H1 (cell line): ENCODE data around the gene PLXNA4. TPM values are rescaled to one million over a fixed set of nuclear protein-coding genes. Genes with fewer than 3 reads are reported as not detected.

Source experiments
- CTCF ChIA-PET: fragments of 300-600 bp; sonication (Branson Sonifier 250); formaldehyde crosslinking; loops from one replicate; lab custom pipeline; 2021; ENCODE audit not compliant: partially characterized antibody; lab: Charles Lee
- POLR2A ChIA-PET: fragments of 300-600 bp; sonication (Branson Sonifier 250); formaldehyde crosslinking; loops from one replicate; lab custom pipeline; 2021; ENCODE audit warnings: inconsistent platforms; ENCODE audit not compliant: partially characterized antibody; lab: Charles Lee
- DNase-seq, 2 experiments: peaks; one replicate each; pipeline versions ENCODE4 v3.0.0 to v3.0.0-alpha.2; 2010 to 2022; ENCODE audit warnings: low spot score in 2 of 2, low read depth in 1 of 2, mixed read lengths in 1 of 2
- FAIRE-seq: peaks from 2 replicates; lab custom pipeline; 2011; peaks lifted over from hg19 to GRCh38; lab: Jason Lieb, UNC
- H2AFZ ChIP-seq: 2 replicates; pipeline ENCODE4 v1.8.1; 2012; ENCODE audit warnings: low read length, inconsistent platforms
- H2AK5ac ChIP-seq: 2 replicates; pipeline ENCODE4 v1.6.1; 2013; ENCODE audit warnings: low read depth, low read length
- H2BK120ac ChIP-seq: replicated peaks from 2 replicates; pipeline ENCODE3; 2013; ENCODE audit warnings: low read depth, low read length, inconsistent platforms
- H2BK12ac ChIP-seq: 2 replicates; pipeline ENCODE4 v1.6.1; 2013; ENCODE audit warnings: low read depth, low read length
- H2BK15ac ChIP-seq: 2 replicates; pipeline ENCODE4 v1.6.1; 2013; ENCODE audit warnings: low read length
- H2BK20ac ChIP-seq: 2 replicates; pipeline ENCODE4 v1.6.1; 2013; ENCODE audit warnings: low read length
- H2BK5ac ChIP-seq: 2 replicates; pipeline ENCODE4 v1.6.1; 2013; ENCODE audit warnings: low read depth, low read length
- H3K14ac ChIP-seq: 2 replicates; pipeline ENCODE4 v1.6.1; 2013; ENCODE audit warnings: inconsistent platforms; ENCODE audit not compliant: insufficient read length
- H3K18ac ChIP-seq: 2 replicates; pipeline ENCODE4 v1.6.1; 2013; ENCODE audit warnings: low read length; ENCODE audit errors: extremely low read depth
- H3K23ac ChIP-seq: 2 replicates; pipeline ENCODE4 v1.6.1; 2013; ENCODE audit warnings: inconsistent platforms; ENCODE audit not compliant: insufficient read length
- H3K23me2 ChIP-seq: 2 replicates; pipeline ENCODE4 v1.6.1; 2013; ENCODE audit warnings: low read depth, low read length
- H3K27ac ChIP-seq: 2 replicates; pipeline ENCODE4 v1.6.1; 2011; ENCODE audit warnings: low read depth, low read length, inconsistent platforms
- H3K27me3 ChIP-seq, 4 experiments: replicated peaks in 1 of 4; 1 replicate in 1 of 4; 2 replicates in 3 of 4; pipeline versions ENCODE4 v1.6.1 to v1.8.1; 2011 to 2013; ENCODE audit warnings: low read length in 3 of 4, mild to moderate bottlenecking in 3 of 4, inconsistent platforms in 2 of 4, mixed read lengths in 2 of 4, moderate library complexity in 1 of 4; ENCODE audit not compliant: control insufficient read depth in 3 of 4, insufficient read depth in 3 of 4; ENCODE audit errors: extremely low read depth in 1 of 4
- H3K36me3 ChIP-seq, 4 experiments: 2 replicates each; pipeline versions ENCODE4 v1.6.1 to v1.8.1; 2011 to 2013; ENCODE audit warnings: mild to moderate bottlenecking in 4 of 4, low read length in 3 of 4, moderate library complexity in 2 of 4, control low read depth in 1 of 4, inconsistent platforms in 1 of 4; ENCODE audit not compliant: insufficient read depth in 4 of 4, control insufficient read depth in 2 of 4
- H3K4ac ChIP-seq: replicated peaks from 2 replicates; pipeline ENCODE3; 2013; ENCODE audit warnings: low read length, low read depth, mixed read lengths, inconsistent platforms; ENCODE audit not compliant: insufficient read length
- H3K4me1 ChIP-seq, 4 experiments: replicated peaks in 1 of 4; 1 replicate in 1 of 4; 2 replicates in 3 of 4; pipeline versions ENCODE4 v1.6.1 to v1.8.1; 2011 to 2013; ENCODE audit warnings: low read length in 3 of 4, inconsistent platforms in 2 of 4, mixed read lengths in 1 of 4; ENCODE audit not compliant: insufficient read depth in 4 of 4, control insufficient read depth in 3 of 4
- H3K4me2 ChIP-seq, 2 experiments: 2 replicates each; pipeline versions ENCODE4 v1.6.1 to v1.8.1; 2011 to 2013; ENCODE audit warnings: low read depth in 2 of 2, low read length in 2 of 2, control low read depth in 1 of 2, inconsistent platforms in 1 of 2, mild to moderate bottlenecking in 1 of 2; ENCODE audit not compliant: insufficient read depth in 1 of 2
- H3K4me3 ChIP-seq, 4 experiments: fragments of 200-600, 300-600 bp in 1 of 4; sonication (generic), shearing (Covaris generic), sonication (Bioruptor Twin) in 1 of 4; 2 replicates each; pipeline versions ENCODE4 v1.5.1 to v1.8.1; 2011 to 2016; ENCODE audit warnings: low read length in 4 of 4, low read depth in 3 of 4, control low read depth in 2 of 4, inconsistent platforms in 2 of 4, mild to moderate bottlenecking in 2 of 4, mixed read lengths in 1 of 4, moderate library complexity in 1 of 4; ENCODE audit not compliant: insufficient read depth in 2 of 4; ENCODE audit errors: extremely low read depth in 1 of 4
- H3K56ac ChIP-seq: replicated peaks from 2 replicates; pipeline ENCODE3; 2013; ENCODE audit warnings: low read depth, mild to moderate bottlenecking, mixed read lengths, low read length, inconsistent platforms; ENCODE audit not compliant: insufficient read length
- H3K79me1 ChIP-seq: 2 replicates; pipeline ENCODE4 v1.6.1; 2013; ENCODE audit warnings: low read depth, low read length, control low read depth
- H3K79me2 ChIP-seq, 2 experiments: 2 replicates each; pipeline versions ENCODE4 v1.6.1 to v1.8.1; 2012 to 2013; ENCODE audit warnings: low read length in 2 of 2, mild to moderate bottlenecking in 2 of 2, inconsistent platforms in 1 of 2; ENCODE audit not compliant: insufficient read depth in 2 of 2, control insufficient read depth in 1 of 2
- H3K9ac ChIP-seq, 4 experiments: replicated peaks in 1 of 4; 1 replicate in 1 of 4; 2 replicates in 3 of 4; pipeline versions ENCODE4 v1.6.1 to v1.8.1; 2011 to 2013; ENCODE audit warnings: low read depth in 3 of 4, low read length in 3 of 4, control low read depth in 2 of 4, mild to moderate bottlenecking in 2 of 4, moderate library complexity in 2 of 4, inconsistent platforms in 1 of 4; ENCODE audit errors: extremely low read depth in 1 of 4
- H3K9me3 ChIP-seq, 2 experiments: 2 replicates each; pipeline versions ENCODE4 v1.6.1 to v1.8.1; 2012 to 2013; ENCODE audit warnings: mild to moderate bottlenecking in 2 of 2, moderate library complexity in 2 of 2, control low read depth in 1 of 2, inconsistent platforms in 1 of 2, low read depth in 1 of 2, low read length in 1 of 2, mixed read lengths in 1 of 2; ENCODE audit not compliant: insufficient read depth in 2 of 2
- H4K20me1 ChIP-seq, 2 experiments: replicated peaks in 1 of 2; 2 replicates each; pipeline versions ENCODE3 to v1.8.1; 2011 to 2013; ENCODE audit warnings: inconsistent platforms in 2 of 2, low read length in 2 of 2, mild to moderate bottlenecking in 1 of 2; ENCODE audit not compliant: insufficient read depth in 2 of 2, control insufficient read depth in 1 of 2
- H4K5ac ChIP-seq: 2 replicates; pipeline ENCODE4 v1.6.1; 2013; ENCODE audit warnings: low read length, low read depth, mixed read lengths, inconsistent platforms; ENCODE audit not compliant: insufficient read length
- H4K8ac ChIP-seq: 2 replicates; pipeline ENCODE4 v1.8.0; 2013; ENCODE audit warnings: mild to moderate bottlenecking, moderate library complexity, low read length, inconsistent platforms; ENCODE audit not compliant: insufficient read depth; ENCODE audit errors: extremely low read depth
- H4K91ac ChIP-seq: replicated peaks from 2 replicates; pipeline ENCODE3; 2013; ENCODE audit warnings: low read length, mixed read lengths, inconsistent platforms; ENCODE audit not compliant: insufficient read length
- BCL11A ChIP-seq, 2 experiments: IDR thresholded peaks; one replicate each; pipeline ENCODE4 v1.6.1; 2011; ENCODE audit warnings: low read depth in 2 of 2, low read length in 2 of 2, mild to moderate bottlenecking in 2 of 2
- CBX8 ChIP-seq: fragments of 300-800, 300-1000 bp; sonication (generic); IDR thresholded peaks from 2 replicates; pipeline ENCODE4 v1.7.1; 2016; ENCODE audit warnings: low read depth, low read length, borderline replicate concordance
- CHD1 ChIP-seq: IDR thresholded peaks from 2 replicates; pipeline ENCODE4 v1.6.1; 2012; ENCODE audit warnings: low read depth, low read length, improper control_type of control experiment
- EGR1 ChIP-seq: IDR thresholded peaks from 2 replicates; pipeline ENCODE4 v1.6.1; 2011; ENCODE audit warnings: low read depth, low read length, borderline replicate concordance
- JUN ChIP-seq: IDR thresholded peaks from 2 replicates; pipeline ENCODE4 v1.6.1; 2011; ENCODE audit warnings: low read depth, mild to moderate bottlenecking, improper control_type of control experiment, low read length
- NANOG ChIP-seq: IDR thresholded peaks from 2 replicates; pipeline ENCODE4 v1.6.1; 2011; ENCODE audit warnings: low read length, low read depth, mild to moderate bottlenecking, inconsistent platforms; ENCODE audit not compliant: insufficient read depth, poor library complexity, severe bottlenecking
- SAP30 ChIP-seq: fragments of 300-600 bp; sonication (generic); IDR thresholded peaks from 2 replicates; pipeline ENCODE4 v1.7.1; 2012; ENCODE audit warnings: low read length, moderate library complexity, mild to moderate bottlenecking, inconsistent platforms; ENCODE audit not compliant: insufficient read depth, insufficient replicate concordance
- SRF ChIP-seq: IDR thresholded peaks from 2 replicates; pipeline ENCODE4 v1.6.1; 2011; ENCODE audit warnings: mild to moderate bottlenecking, low read depth, low read length, moderate library complexity
- TEAD4 ChIP-seq: IDR thresholded peaks from 2 replicates; pipeline ENCODE4 v1.6.1; 2012; ENCODE audit warnings: low read depth, low read length, inconsistent platforms, mixed read lengths
- ZNF274 ChIP-seq: IDR thresholded peaks from 2 replicates; pipeline ENCODE4 v1.7.0; 2012; ENCODE audit warnings: low read length, borderline replicate concordance; ENCODE audit errors: extremely low read depth
- WGBS, 2 experiments: shearing (Covaris generic) in 1 of 2; methylation state at CpG; one replicate each; pipeline versions ENCODE4 v1.1.6 to v1.1.7; 2013 to 2015; ENCODE audit warnings: low lambda C conversion rate in 2 of 2, mixed read lengths in 2 of 2, inconsistent platforms in 1 of 2, low coverage in 1 of 2, missing lambda C conversion rate in 1 of 2; ENCODE audit not compliant: insufficient replicate concordance in 2 of 2, insufficient coverage in 1 of 2, insufficient read length in 1 of 2; ENCODE audit errors: extremely low coverage in 1 of 2, missing lambda C conversion rate in 1 of 2; 5-methylcytosine and 5-hydroxymethylcytosine counted together
- polyA plus RNA-seq, 7 experiments: library from polyadenylated mRNA; depleted of rRNA in 3 of 7; stranded (reverse) in 5 of 7; unstranded in 2 of 7; fragments of >200 nt in 5 of 7; fragments of 200-250 nt in 2 of 7; gene quantifications; 1 replicate in 5 of 7; 2 replicates in 1 of 7; 4 replicates in 1 of 7; pipeline versions ENCODE4 v1.2.1 to v1.2.3, GENCODE V29; 2011 to 2013; ENCODE audit warnings: missing spikeins in 2 of 7, mixed read lengths in 2 of 7
- total RNA-seq: library from RNA; stranded (reverse); fragmentation: NEBNext Ultra II Directional; extraction: Animal tissue kit (Norgen Biotek cat#: 25700); gene quantifications from 2 replicates; pipeline ENCODE4 v1.2.1, GENCODE V29; 2021
- TF ChIP-seq, protein P1 (sequence below): IDR thresholded peaks from 2 replicates; pipeline ENCODE4 v1.6.1; 2012; ENCODE audit warnings: low read length, inconsistent platforms
- TF ChIP-seq, protein P2 (sequence below): IDR thresholded peaks from 2 replicates; pipeline ENCODE4 v1.6.1; 2012; ENCODE audit warnings: inconsistent platforms

Gene PLXNA4
- total and polyA plus RNA-seq, 2 of the 8 experiments (the other 6 are each of a cell fraction or from before 2014, with no cell fraction given) = 0.76 to 0.79 TPM

DNA sequence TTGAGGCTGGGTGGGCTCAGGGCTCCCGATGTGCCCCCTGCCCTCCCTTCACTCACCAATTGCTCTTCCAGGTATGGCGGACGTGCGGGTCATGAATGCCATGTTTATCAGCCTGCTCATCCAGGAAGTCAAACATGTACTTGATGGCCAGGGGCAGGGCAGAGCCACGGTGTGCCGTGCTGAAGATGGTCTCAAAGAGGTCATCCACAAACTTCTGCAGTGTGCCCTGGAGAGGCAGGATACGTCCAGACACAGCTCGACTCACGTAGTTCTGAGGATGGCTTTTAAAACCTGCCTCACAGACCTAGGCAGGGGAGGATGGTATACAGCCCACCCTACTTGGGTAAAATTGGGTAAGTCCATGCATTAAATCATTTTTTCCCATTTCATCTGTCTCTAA is 431.2 kb downstream of the PLXNA4 start:
- no peaks in the 10 kb centered on the region for H3K79me1 ChIP-seq
- H3K79me2 ChIP-seq = no peaks in the 10 kb centered on the region
- H4K91ac ChIP-seq = no peak overlapping the region
- H3K9ac ChIP-seq = no peak overlapping the region
- no peak overlapping the region for H2BK12ac ChIP-seq
- no peak overlapping the region for H4K5ac ChIP-seq
- DNase-seq = no peak
- 87% methylated on average over 9 of the region's 9 CpGs; no CpG with 5 or more reads in 1 of the 2 experiments for WGBS, 2 experiments
- no peaks in the 10 kb centered on the region for H3K9me3 ChIP-seq
- no peak overlapping the region for H3K56ac ChIP-seq
- H2AK5ac ChIP-seq = no peak overlapping the region
- no peak overlapping the region for H2BK15ac ChIP-seq
- FAIRE-seq = no peak
- H3K23ac ChIP-seq = no peak overlapping the region
- no peak overlapping the region for H2BK120ac ChIP-seq
- no peak overlapping the region for H3K14ac ChIP-seq
- H3K23me2 ChIP-seq = no peaks in the 10 kb centered on the region
- H3K4ac ChIP-seq = no peak overlapping the region
- H3K36me3 ChIP-seq = no peaks in the 10 kb centered on the region
- no peak overlapping the region for H2BK20ac ChIP-seq
- no peak overlapping the region for H3K18ac ChIP-seq
- no peak overlapping the region for H4K8ac ChIP-seq
- no peaks in the 10 kb centered on the region for H4K20me1 ChIP-seq
- ChIA-PET POLR2A (no interaction called here), CTCF (interaction anchor here (0.6 to 1.7 kb wide), 3 partner anchors 20 to 174 kb away, joined by 3 to 5 read pairs (median 4); no protein-coding TSS in a partner anchor)
- no peak overlapping the region for H2BK5ac ChIP-seq
- H2AFZ ChIP-seq = no peak overlapping the region
- H3K4me2 ChIP-seq = no peak overlapping the region
- no peak overlapping the region for H3K4me3 ChIP-seq
- no peak overlapping the region for H3K27ac ChIP-seq
- H3K4me1 ChIP-seq = peaks cover 1 to 11% (median 6%) of the 10 kb centered on the region in 4 experiments; a peak in 5 of 7 replicates
- no peaks in the 10 kb centered on the region for H3K27me3 ChIP-seq
- TF ChIP-seq, protein P1, sequence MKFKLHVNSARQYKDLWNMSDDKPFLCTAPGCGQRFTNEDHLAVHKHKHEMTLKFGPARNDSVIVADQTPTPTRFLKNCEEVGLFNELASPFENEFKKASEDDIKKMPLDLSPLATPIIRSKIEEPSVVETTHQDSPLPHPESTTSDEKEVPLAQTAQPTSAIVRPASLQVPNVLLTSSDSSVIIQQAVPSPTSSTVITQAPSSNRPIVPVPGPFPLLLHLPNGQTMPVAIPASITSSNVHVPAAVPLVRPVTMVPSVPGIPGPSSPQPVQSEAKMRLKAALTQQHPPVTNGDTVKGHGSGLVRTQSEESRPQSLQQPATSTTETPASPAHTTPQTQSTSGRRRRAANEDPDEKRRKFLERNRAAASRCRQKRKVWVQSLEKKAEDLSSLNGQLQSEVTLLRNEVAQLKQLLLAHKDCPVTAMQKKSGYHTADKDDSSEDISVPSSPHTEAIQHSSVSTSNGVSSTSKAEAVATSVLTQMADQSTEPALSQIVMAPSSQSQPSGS = no peak
- TF ChIP-seq SRF = no peak
- TF ChIP-seq JUN = no peak
- no peak for TF ChIP-seq EGR1
- no peak for TF ChIP-seq BCL11A (IDR thresholded peaks at IDR 0.05; ENCODE audit: low read depth in 2 of 2, low read length in 2 of 2)
- TF ChIP-seq, protein P2, sequence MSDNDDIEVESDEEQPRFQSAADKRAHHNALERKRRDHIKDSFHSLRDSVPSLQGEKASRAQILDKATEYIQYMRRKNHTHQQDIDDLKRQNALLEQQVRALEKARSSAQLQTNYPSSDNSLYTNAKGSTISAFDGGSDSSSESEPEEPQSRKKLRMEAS = no peak
- no peak for TF ChIP-seq SAP30
- TF ChIP-seq CHD1 = no peak
- TF ChIP-seq CBX8 = no peak
- no peak for TF ChIP-seq TEAD4
- no peak for TF ChIP-seq NANOG
- no peak for TF ChIP-seq ZNF274
